Activated CD4-positive, alpha-beta T cell treated with anti-CD3 and anti-CD28 coated beads for 48 hours (primary cell): ENCODE data around the gene PCDHA4.
A peak's percentile ranks its signal among the peaks of the same experiment; 100 is the strongest.
"Not testable (repeated sequence)": the region's sequence is repeated elsewhere in the genome, so short reads cannot be mapped to it uniquely, and the experiment has no call there.

Experiments used
- DNase-seq: peaks from one replicate; pipeline ENCODE4 v3.0.0-alpha.2; 2020

Gene PCDHA4

DNA sequence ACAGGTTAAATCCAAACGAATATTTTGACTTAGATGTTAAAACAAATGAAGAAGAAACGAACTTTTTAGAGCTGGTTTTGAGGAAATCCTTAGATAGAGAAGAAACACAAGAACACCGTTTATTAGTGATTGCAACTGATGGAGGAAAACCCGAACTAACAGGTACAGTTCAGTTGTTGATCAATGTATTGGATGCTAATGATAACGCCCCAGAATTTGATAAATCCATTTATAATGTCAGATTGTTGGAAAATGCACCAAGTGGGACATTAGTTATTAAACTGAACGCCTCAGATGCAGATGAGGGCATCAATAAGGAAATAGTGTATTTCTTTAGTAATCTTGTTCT is 15.4 kb downstream of the PCDHA4 start:
- no peak for DNase-seq

DNA sequence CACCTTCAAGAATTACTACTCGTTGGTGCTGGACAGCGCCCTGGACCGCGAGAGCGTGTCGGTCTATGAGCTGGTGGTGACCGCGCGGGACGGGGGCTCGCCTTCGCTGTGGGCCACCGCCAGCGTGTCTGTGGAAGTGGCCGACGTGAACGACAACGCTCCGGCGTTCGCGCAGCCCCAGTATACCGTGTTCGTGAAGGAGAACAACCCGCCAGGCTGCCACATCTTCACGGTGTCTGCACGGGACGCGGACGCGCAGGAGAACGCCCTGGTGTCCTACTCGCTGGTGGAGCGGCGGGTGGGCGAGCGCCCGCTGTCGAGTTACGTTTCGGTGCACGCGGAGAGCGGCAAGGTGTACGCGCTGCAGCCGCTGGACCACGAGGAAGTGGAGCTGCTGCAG is 16.1 kb downstream of the PCDHA4 start:
- not testable (repeated sequence) for DNase-seq

DNA sequence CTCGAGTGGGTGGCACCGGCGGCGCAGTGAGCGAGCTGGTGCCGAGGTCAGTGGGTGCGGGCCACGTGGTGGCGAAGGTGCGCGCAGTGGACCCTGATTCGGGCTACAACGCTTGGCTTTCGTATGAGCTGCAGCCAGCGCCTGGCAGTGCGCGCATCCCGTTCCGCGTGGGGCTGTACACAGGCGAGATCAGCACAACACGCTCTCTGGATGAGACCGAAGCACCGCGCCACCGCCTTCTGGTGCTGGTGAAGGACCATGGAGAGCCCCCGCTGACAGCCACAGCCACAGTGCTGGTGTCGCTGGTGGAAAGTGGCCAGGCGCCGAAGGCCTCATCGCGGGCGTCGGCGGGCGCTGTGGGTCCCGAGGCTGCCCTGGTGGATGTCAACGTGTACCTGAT is 16.6 kb downstream of the PCDHA4 start:
- no peak for DNase-seq

DNA sequence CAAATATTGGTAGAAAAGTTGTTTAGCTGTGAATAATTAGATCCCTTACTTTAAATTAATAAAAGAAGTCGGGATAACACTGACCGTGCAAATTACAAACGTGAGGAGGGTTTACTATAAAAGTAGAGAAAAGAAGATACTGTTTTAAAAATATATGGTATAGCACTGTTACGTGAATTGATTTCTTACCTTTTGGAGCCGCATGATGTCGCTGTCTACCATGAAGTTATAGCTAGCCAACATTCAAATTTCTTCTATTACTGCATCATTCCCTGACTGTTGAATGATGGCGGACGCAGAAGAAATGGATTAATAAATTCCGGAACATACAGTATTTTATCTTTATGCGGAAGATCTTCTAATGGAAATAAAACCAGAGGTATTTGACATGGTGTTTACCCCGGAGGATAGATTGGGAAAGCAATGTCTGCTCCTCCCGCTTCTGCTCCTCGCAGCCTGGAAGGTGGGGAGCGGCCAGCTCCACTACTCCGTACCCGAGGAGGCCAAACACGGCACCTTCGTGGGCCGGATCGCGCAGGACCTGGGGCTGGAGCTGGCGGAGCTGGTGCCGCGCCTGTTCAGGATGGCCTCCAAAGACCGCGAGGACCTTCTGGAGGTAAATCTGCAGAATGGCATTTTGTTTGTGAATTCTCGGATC is 21.0 kb downstream of the PCDHA4 start, which contains the start of gene PCDHA6:
TSS of gene PCDHA6 (plus strand) at position 257 of the 658 bp plus-strand sequence. CDS start at position 389, 132 bp downstream.
- DNase-seq = no peak

DNA sequence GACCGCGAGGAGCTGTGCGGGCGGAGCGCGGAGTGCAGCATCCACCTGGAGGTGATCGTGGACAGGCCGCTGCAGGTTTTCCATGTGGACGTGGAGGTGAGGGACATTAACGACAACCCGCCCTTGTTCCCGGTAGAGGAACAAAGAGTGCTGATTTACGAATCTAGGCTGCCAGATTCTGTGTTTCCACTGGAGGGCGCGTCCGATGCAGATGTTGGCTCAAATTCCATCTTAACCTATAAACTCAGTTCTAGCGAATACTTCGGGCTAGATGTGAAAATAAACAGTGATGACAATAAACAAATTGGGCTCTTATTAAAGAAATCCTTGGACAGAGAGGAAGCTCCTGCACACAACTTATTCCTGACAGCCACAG is 21.5 kb downstream of the PCDHA4 start:
- DNase-seq = no peak

DNA sequence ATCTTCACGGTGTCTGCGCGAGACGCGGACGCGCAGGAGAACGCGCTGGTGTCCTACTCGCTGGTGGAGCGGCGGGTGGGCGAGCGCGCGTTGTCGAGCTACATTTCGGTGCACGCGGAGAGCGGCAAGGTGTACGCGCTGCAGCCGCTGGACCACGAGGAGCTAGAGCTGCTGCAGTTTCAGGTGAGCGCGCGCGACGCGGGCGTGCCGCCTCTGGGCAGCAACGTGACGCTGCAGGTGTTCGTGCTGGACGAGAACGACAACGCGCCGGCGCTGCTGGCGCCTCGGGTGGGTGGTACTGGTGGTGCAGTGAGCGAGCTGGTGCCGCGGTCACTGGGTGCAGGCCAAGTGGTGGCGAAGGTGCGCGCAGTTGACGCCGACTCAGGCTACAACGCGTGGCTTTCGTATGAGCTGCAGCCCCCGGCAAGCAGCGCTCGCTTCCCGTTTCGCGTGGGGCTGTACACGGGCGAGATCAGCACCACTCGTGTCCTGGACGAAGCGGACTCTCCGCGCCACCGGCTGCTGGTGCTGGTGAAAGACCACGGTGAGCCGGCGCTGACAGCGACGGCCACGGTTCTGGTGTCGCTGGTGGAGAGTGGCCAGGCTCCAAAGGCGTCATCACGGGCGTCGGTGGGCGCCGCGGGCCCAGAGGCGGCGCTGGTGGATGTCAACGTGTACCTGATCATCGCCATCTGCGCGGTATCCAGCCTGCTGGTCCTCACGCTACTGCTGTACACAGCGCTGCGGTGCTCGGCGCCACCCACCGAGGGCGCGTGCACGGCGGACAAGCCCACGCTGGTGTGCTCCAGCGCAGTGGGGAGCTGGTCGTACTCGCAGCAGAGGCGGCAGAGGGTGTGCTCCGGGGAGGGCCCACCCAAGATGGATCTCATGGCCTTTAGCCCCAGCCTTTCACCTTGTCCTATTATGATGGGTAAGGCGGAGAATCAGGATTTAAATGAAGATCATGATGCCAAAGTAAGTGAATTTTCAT is 22.9 kb downstream of the PCDHA4 start:
- DNase-seq = not testable (repeated sequence)

DNA sequence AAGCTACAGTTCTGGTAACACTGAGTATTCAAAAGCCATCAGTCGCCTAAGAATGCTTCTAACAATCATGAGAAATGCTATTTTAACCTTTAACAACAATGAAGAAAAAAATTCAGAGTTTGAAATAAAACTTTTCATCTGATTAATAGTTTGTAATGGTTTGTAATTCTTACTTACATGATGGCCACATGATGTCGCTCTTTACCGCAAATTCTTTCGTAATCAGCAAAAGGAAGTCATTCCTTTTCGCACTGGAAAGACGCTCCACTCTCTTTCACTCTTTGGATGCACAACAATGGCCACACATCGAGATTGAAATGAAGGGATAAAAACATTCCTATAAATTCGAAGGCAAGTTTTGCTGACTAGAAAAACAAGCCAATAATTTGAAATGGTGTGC is 27.1 kb downstream of the PCDHA4 start, which contains the start of gene PCDHA7:
TSS of gene PCDHA7 (plus strand) at position 277 of the 400 bp plus-strand sequence. CDS start at position 392, 115 bp downstream.
- DNase-seq = no peak

DNA sequence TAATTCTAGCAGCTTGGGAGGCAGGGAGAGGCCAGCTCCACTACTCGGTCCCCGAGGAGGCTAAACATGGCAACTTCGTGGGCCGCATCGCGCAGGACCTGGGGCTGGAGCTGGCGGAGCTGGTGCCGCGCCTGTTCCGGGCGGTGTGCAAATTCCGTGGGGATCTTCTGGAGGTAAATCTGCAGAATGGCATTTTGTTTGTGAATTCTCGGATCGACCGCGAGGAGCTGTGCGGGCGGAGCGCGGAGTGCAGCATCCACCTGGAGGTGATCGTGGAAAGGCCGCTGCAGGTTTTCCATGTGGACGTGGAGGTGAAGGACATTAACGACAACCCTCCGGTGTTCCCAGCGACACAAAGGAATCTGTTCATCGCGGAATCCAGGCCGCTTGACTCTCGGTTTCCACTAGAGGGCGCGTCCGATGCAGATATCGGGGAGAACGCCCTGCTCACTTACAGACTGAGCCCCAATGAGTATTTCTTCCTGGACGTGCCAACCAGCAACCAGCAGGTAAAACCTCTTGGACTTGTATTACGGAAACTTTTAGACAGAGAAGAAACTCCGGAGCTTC is 27.7 kb downstream of the PCDHA4 start:
- DNase-seq = not testable (repeated sequence)

DNA sequence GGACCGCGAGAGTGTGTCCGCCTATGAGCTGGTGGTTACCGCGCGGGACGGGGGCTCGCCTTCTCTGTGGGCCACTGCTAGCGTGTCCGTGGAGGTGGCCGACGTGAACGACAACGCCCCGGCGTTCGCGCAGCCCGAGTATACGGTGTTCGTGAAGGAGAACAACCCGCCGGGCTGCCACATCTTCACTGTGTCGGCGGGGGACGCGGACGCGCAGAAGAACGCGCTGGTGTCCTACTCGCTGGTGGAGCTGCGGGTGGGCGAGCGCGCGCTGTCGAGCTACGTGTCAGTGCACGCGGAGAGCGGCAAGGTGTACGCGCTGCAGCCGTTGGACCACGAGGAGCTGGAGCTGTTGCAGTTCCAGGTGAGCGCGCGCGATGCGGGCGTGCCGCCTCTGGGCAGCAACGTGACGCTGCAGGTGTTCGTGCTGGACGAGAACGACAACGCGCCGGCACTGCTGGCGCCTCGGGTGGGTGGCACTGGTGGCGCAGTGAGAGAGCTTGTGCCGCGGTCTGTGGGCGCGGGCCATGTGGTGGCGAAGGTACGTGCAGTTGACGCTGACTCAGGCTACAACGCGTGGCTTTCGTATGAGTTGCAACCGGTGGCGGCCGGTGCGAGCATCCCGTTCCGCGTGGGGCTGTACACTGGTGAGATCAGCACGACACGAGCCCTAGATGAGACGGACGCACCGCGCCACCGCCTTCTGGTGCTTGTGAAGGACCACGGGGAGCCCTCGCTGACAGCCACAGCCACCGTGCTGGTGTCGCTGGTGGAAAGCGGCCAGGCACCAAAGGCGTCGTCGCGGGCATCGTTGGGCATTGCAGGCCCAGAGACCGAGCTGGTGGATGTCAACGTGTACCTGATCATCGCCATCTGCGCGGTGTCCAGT is 29.0 kb downstream of the PCDHA4 start:
- no peak for DNase-seq

DNA sequence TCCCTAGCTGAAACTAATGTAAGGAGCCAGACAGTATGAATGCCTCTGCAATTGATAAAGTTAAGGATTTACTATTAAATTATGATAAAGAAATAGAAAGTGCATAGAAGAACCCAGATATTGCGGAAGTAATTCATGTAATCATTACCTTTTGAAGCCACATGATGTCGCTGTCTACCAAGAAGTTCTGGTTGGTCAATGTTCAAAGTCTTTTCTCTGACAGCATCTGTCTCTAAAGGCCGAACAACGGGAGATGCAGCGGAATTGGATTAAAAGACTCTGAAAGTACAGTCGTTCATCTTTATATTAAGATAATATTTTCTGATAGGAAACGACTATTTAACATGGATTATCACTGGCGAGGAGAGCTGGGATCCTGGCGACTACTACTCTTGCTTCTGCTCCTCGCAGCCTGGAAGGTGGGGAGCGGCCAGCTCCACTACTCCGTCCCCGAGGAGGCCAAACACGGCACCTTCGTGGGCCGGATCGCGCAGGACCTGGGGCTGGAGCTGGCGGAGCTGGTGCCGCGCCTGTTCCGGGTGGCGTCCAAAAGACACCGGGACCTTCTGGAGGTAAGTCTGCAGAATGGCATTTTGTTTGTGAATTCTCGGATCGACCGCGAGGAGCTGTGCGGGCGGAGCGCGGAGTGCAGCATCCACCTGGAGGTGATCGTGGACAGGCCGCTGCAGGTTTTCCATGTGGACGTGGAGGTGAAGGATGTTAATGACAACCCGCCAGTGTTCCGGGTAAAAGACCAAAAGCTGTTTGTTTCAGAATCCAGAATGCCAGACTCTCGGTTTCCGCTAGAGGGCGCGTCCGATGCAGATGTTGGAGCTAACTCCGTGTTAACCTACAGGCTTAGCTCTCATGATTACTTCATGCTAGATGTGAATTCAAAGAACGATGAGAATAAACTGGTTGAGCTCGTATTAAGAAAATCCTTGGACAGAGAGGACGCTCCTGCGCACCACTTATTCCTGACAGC is 34.4 kb downstream of the PCDHA4 start, which contains the start of gene PCDHA8:
TSS of gene PCDHA8 (plus strand) at position 210 of the 985 bp plus-strand sequence. CDS start at position 345, 135 bp downstream.
- DNase-seq = peak; percentile 35

DNA sequence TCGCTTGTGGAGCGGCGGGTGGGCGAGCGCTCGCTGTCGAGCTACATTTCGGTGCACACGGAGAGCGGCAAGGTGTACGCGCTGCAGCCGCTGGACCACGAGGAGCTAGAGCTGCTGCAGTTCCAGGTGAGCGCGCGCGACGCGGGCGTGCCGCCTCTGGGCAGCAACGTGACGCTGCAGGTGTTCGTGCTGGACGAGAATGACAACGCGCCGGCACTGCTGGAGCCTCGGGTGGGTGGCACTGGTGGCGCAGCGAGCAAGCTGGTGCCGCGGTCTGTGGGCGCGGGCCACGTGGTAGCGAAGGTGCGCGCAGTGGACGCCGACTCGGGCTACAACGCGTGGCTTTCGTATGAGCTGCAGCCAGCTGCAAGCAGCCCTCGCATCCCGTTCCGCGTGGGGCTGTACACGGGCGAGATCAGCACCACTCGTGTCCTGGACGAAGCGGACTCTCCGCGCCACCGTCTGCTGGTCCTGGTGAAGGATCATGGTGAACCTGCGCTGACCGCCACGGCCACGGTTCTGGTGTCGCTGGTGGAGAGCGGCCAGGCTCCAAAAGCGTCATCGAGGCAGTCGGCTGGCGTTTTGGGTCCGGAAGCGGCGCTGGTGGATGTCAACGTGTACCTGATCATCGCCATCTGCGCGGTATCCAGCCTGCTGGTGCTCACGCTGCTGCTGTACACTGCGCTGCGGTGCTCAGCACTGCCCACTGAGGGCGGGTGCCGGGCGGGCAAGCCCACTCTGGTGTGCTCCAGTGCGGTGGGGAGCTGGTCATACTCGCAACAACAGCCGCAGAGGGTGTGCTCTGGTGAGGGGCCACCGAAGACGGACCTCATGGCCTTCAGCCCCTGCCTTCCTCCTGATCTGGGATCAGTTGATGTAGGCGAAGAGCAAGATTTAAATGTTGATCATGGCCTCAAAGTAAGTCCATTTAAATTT is 36.2 kb downstream of the PCDHA4 start:
- no peak for DNase-seq

DNA sequence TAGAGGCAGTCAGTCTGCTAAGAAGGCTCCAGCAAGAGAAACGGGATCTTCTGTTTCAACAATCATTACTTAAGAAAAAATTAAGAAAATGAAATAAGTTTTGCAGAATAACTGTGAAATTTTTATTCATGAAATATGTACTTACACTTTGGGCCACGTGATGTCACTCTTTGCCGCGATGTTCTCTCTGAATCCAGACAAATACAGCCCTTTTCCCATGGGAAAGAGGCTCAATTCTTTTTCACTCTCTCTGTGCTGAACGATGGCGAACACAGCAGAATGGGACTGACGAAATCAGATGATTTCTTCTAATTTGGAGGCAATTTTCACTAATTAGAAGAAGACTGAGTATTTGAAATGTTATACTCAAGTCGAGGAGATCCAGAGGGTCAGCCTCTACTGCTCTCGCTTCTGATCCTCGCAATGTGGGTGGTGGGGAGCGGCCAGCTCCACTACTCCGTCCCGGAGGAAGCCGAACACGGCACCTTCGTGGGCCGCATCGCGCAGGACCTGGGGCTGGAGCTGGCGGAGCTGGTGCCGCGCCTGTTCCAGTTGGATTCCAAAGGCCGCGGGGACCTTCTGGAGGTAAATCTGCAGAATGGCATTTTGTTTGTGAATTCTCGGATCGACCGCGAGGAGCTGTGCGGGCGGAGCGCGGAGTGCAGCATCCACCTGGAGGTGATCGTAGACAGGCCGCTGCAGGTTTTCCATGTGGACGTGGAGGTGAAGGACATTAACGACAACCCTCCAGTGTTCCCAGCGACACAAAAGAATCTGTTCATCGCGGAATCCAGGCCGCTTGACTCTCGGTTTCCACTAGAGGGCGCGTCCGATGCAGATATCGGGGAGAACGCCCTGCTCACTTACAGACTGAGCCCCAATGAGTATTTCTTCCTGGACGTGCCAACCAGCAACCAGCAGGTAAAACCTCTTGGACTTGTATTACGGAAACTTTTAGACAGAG is 41.6 kb downstream of the PCDHA4 start, which contains the start of gene PCDHA9:
TSS of gene PCDHA9 (plus strand) at position 244 of the 964 bp plus-strand sequence. CDS start at position 358, 114 bp downstream.
- not testable (repeated sequence) for DNase-seq

DNA sequence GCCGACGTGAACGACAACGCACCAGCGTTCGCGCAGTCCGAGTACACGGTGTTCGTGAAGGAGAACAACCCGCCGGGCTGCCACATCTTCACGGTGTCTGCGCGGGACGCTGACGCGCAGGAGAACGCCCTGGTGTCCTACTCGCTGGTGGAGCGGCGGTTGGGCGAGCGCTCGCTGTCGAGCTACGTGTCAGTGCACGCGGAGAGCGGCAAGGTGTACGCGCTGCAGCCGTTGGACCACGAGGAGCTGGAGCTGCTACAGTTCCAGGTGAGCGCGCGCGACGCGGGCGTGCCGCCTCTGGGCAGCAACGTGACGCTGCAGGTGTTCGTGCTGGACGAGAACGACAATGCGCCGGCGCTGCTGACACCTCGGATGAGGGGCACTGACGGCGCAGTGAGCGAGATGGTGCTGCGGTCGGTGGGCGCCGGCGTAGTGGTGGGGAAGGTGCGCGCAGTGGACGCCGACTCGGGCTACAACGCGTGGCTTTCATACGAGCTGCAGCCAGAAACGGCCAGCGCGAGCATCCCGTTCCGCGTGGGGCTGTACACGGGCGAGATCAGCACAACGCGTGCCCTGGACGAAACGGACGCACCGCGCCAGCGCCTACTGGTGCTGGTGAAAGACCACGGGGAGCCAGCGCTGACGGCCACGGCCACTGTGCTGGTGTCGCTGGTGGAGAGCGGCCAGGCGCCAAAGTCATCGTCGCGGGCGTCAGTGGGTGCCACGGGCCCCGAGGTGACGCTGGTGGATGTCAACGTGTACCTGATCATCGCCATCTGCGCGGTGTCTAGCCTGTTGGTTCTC is 43.2 kb downstream of the PCDHA4 start:
- DNase-seq = not testable (repeated sequence)

DNA sequence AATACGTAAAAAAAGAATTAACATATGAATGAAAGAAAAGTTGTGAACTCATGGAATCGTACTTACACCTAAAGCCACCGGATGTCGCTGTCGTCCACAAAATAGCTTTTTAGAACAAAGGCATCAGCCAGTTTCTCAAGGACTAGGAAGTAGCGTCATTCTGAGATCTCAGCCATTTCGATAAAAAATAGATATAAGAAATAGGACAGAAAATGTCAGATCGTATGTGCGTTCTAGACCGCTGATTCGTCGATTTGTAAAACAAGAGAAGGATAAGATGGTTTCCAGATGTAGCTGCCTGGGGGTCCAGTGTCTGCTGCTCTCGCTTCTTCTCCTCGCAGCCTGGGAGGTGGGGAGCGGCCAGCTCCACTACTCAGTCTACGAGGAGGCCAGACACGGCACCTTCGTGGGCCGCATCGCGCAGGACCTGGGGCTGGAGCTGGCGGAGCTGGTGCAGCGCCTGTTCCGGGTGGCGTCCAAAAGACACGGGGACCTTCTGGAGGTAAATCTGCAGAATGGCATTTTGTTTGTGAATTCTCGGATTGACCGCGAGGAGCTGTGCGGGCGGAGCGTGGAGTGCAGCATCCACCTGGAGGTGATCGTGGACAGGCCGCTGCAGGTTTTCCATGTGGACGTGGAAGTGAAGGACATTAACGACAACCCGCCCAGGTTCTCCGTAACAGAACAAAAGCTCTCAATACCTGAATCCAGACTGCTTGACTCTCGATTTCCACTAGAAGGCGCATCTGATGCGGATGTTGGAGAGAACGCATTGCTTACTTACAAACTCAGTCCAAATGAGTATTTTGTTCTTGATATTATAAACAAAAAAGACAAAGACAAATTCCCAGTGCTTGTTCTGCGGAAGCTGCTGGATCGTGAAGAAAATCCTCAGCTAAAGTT is 49.2 kb downstream of the PCDHA4 start, which contains the start of gene PCDHA10:
TSS of gene PCDHA10 (plus strand) at position 126 of the 903 bp plus-strand sequence. CDS start at position 278, 152 bp downstream.
- DNase-seq = no peak

DNA sequence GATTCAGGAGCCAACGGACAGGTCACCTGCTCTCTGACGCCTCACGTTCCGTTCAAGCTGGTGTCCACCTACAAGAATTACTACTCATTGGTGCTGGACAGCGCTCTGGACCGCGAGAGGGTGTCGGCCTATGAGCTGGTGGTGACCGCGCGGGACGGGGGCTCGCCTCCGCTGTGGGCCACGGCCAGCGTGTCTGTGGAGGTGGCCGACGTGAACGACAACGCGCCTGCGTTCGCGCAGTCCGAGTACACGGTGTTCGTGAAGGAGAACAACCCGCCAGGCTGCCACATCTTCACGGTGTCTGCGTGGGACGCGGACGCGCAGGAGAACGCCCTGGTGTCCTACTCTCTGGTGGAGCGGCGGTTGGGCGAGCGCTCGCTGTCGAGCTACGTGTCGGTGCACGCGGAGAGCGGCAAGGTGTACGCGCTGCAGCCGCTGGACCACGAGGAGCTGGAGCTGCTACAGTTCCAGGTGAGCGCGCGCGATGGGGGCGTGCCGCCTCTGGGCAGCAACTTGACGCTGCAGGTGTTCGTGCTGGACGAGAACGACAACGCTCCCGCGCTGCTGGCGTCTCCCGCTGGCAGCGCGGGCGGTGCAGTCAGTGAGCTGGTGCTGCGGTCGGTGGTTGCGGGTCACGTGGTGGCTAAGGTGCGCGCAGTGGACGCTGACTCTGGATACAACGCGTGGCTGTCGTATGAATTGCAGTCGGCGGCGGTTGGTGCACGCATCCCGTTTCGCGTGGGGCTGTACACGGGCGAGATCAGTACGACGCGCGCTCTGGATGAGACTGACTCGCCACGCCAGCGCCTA is 50.5 kb downstream of the PCDHA4 start:
- no peak for DNase-seq

DNA sequence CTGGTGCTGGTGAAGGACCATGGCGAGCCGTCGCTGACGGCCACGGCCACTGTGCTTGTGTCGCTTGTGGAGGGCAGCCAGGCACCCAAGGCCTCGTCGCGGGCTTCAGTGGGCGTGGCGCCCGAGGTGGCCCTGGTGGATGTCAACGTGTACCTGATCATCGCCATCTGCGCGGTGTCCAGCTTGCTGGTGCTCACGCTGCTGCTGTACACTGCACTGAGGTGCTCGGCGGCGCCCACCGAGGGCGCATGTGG is 51.0 kb downstream of the PCDHA4 start:
- no peak for DNase-seq
